ENCODE measurements around the gene FNDC3B.

FNDC3B gene

GRCh38 chr3:172139528-172140276 lies 100.3 kb downstream of the FNDC3B start:
- no peak for DNase-seq

GRCh38 chr3:172140499-172141391 lies 101.4 kb downstream of the FNDC3B start:
- DNase-seq: no peak

DNA sequence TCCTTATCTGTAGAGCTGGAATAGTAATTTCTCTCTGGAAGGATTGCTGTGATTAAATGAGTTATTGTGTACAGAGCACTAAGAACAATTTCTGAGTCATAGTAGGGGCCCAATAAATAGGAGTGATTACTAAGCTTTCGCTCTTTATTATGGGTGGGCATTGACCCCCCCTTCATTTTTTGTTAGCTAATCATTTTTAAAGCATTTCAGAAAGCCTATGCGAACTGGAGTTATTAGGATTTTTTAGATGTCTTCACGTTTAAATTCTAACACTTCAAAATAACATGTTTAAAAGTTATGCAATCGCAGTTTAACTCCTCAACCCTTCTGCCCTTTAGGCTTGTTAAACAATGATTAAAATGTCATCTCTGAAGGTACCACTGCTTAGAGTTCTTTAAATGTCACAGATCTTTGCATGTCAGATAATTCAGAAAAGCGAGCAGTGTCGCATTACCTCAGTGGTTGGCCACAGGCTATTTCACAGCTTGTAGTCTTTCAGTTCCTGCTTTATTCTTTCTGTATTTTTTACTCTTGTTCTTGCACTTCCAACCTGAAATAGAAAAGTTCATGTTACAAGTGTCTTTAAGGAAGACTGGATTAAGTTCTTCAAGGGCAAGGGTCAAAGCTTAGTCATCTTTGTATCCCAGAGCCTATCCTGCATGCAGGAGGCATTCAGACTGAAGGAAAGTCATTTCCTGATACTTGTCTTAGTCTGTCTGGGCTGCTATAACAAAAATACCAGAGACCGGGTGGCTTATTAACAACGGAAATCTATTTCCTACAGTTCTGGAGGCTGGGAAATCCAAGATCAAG lies 102.9 kb downstream of the FNDC3B start:
- no peak for DNase-seq

- no peak for DNase-seq
Observed at GRCh38 chr3:172142864-172143451, 103.6 kb downstream of the FNDC3B start.

DNA sequence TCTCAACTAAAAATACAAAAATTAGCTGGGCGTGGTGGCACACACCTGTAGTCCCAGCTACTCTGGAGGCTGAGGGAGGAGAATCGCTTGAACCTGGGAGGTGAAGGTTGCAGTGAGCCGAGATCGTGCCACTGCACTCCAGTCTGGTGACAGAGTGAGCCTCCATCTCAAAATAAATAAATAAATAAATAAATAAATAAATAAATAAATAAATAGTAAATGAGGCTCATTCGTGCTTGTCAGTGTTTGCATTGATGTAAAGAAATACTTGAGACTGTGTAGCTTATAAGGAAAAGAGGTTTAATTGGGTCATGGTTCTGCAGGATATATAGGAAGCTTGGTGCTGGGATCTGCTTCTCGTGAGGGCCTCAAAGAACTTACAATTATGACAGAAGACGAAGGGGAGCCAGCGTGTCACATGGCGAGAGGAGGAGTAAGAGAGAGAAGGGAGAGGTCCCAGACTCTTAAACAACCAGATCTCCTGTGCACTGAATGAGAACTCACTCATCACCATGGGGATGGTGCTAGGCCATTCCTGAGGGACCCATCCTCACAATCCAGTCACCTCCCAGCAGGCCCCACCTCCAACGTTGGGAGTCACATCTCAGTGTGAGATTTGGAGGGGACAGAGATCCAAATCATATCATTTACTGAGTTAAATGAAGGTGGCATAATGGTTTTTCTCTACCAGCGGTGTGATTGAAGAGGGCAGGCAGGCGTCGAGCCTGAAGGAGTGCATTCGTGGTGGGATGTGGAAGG lies 104.5 kb downstream of the FNDC3B start:
- no peak for DNase-seq

GRCh38 chr3:172144601-172145000 lies 105.2 kb downstream of the FNDC3B start:
- no peak for DNase-seq

- DNase-seq: no peak
Observed at GRCh38 chr3:172145031-172145686, 105.8 kb downstream of the FNDC3B start.

DNA sequence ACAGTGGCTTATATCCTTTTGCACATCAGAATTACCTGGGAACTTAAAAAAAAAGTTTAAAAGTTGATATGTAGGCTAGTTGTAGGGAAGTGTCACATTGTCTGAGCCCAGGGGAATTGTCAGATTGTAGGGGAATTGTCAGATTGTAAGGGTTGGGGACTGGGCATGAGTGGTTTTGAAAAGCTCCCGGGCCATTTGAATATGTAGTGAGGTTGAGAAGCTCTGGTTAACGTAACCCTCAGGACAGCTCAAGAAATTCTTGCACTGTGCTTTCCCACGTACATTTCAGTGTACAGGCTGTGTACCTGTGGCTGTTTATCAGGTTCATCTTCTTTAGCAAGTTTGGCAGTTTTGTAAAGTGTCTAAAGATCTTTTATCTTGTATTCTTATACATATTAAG lies 107.0 kb downstream of the FNDC3B start:
- no peak for DNase-seq

- DNase-seq: no peak
Observed at GRCh38 chr3:172147113-172147818, 107.9 kb downstream of the FNDC3B start.

- DNase-seq: no peak
Observed at GRCh38 chr3:172148241-172148640, 108.9 kb downstream of the FNDC3B start.

DNA sequence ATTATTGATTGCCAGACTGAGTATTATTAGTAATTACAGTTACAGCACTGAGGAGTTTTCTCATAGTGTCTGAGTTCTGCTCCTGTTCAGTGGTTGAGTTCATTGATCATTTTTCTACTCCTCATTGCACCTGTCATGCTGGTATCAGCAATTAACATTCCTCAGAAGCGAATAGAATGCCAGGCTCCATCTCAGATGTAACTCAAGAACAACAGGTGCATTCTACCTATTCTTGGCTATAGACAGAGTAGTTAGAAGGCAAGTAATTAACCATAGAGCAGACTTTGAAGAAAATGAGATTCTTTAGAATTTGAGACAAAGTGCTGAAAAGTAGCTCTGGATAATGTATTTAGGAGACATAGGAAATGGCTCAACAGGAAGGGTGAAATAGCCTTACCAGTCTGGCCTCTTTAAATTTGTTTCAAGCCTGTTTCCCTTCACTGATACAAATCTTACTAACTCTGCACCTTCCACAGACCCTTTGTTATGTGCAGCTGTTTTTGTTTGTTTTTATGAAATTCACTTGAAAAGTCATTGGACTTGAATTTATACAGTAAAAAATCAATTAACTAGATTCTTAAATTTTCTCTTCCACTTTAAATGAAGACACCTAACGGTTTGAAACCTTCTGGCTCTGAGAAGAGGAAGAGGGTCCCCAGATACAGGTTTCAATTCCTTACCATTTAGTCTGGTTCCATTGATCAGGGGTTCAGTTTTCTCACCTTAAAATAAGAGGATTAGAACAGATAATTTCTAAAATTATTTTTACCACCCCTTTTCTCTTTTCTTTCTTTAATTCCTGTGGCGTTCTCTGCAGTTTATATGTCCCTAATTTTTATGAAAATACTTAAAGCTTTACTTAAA lies 109.6 kb downstream of the FNDC3B start:
- no peak for DNase-seq

DNA sequence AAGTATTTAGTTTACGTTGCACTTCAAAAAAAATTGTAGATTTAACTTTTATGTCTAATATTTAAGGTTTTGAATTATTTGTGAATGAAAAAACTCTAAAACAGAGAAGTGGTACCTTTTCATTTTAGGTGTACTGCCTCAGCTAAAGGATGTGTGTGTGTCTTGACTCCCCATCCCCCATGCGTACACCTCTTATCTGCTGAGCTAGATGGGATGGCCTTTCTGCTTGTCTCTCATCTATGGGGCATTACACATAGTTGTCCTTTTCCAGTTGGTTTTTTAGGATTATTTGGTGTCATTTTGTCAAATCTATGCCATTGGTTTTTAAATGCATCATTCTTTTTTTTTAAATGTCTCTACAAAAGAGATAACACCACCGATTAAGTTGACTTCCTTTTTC lies 110.9 kb downstream of the FNDC3B start:
- DNase-seq: no peak

DNA sequence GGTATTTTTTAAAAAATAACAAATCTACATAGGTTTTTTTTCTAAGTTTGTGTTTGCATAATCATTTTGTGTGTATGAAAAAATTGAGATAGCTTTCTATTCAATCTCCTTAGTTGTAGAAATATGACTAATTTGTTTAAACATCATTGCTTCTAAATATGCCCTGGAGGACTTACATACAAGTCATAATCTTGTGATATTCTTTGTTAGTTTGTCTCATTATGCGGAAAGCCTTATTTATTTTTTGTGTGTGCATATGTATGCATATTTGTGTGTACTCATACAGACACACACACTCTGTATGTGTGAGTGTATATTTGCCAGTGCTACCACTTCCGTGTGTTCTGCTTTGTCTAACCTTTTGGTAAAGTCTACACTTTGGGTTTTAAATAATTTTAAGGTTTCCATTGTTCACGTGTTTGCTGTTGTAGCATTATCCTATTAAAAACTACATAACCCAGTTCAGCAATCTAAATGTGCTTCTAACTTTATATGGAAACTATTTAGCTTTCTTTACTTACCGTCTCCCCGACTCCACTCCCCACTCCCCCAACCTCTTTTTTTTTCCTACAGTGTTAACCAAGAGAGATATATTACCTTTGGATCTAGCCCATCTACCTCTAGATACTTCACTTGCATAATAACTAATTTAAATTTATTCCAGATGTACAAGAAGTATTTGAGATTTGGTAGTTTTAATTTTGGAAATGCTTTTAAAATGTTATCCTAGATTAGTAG lies 111.7 kb downstream of the FNDC3B start:
- no peak for DNase-seq

GRCh38 chr3:172151651-172152649 lies 112.6 kb downstream of the FNDC3B start:
- DNase-seq: no peak

- no peak for DNase-seq
Observed at GRCh38 chr3:172152874-172153273, 113.5 kb downstream of the FNDC3B start.

GRCh38 chr3:172153335-172153861 lies 114.0 kb downstream of the FNDC3B start:
- no peak for DNase-seq

Measured in NCI-H1092 treated with DMSO at 0.1 percent for 48 hours (cell line).